GM21515 (cell line): Measurements from ENCODE around the gene SSNA1.

Experiments used
- ATAC-seq: cut with Tn5 transposase; IDR thresholded peaks from one replicate; pipeline ENCODE4 v1.9.1; 2021; ENCODE audit not compliant: unreplicated experiment

Gene SSNA1, protein sequence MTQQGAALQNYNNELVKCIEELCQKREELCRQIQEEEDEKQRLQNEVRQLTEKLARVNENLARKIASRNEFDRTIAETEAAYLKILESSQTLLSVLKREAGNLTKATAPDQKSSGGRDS

DNA sequence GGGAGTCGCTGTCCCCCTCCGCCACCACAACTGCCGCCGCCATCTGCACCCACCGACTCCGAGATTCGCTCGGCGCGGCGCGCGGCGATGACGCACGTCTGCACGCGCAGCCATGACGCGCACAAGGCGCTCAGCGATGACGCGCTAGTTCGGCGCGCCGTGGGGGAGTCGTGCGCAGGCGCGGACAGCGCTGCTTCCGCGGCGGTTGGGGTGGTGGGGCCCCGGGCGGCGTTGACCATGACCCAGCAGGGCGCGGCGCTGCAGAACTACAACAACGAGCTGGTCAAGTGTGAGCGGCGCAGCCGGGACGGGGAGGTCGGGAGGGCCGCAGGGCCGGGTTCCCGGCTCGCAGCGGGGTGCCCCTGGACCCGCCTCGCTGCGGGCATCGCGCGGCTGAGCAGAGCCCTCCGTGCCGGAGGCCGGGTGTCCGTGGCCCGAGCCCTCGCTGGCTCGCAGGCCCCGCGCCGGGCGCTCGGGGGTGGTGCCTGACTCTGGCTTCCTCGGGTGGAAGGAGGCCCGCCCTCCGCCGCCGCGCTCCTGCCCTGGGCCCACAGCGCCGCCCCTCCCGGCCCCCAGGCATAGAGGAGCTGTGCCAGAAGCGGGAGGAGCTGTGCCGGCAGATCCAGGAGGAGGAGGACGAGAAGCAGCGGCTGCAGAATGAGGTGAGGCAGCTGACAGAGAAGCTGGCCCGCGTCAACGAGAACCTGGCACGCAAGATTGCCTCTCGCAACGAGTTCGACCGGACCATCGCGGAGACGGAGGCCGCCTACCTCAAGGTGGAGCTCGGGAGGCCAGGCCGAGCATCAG lies at the start of gene SSNA1, which contains the start of gene ANAPC2:
TSS of gene SSNA1 (plus strand) at position 187 of the 807 bp plus-strand sequence. CDS start at position 238, 51 bp downstream.
TSS of gene ANAPC2 (minus strand) at position 71 of the 807 bp plus-strand sequence. CDS start at position 43, 28 bp downstream.
- ATAC-seq, result peak; percentile 68

- no peak for ATAC-seq
These were observed 49.6 kb upstream of the SSNA1 start, which contains the start of gene GRIN1 for GRCh38 chr9:137138722-137139467. TSS of gene GRIN1 (plus strand) at chr9:137139154. CDS start at chr9:137139487, 333 bp downstream.

DNA sequence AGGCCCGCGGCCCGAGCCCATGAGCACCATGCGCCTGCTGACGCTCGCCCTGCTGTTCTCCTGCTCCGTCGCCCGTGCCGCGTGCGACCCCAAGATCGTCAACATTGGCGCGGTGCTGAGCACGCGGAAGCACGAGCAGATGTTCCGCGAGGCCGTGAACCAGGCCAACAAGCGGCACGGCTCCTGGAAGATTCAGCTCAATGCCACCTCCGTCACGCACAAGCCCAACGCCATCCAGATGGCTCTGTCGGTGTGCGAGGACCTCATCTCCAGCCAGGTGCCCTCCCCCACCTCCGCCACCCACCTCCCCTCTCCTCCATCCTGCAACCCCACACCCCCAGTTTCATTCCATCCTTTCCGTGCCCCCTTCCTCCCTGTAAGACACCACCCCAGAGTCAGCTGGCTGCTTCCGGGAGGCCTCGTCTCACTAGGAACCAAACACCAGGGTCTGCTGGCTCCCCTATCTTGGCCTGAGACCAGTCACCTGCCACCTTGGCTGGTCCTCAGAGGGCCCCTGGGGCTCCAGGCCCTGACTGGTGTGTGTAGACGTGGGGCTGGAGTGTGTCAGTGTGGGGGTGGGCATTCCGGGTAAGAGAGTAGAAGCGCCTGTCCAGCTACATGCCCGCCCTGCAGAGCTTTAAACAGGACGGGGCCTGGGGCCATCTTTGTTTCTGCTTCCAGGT lies 48.9 kb upstream of the SSNA1 start:
- no peak for ATAC-seq

DNA sequence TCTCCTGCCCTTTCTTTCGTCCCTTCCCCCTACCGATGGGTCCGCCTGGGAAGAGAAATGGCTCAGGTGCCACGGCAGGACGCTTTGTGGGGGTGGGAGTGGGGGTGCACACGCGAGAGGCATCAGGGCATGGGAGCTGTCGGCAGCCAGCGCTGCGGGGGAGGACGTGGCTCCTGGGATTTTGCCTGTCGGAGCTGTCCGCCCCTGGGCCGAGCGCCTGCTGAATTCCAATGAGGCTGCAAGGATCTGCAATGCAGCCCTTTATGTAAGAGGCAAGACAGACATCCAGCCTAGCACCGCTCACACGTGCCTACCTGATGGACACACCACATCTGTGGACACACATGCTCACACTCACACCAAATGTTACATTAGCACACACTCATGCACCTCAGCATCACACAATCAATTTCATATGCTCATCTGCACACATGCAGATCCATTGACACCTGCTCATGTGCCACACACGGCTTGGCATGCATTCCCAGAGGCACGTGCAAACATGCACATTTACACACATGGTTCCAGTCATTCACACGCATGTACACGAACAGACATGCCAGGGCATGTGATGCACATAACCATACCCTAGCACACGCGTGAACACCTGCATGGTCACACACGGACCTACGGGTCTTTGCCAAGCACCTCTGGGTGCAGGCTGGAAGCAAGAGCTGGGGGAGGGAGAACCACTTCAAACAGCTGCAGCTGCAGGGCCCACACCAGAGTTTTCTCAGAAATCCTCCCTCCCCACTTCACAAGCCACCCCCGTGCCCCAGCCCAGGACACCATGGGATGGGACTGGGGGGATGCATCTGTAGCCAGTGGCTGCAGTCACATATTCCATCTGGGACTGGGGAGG lies 48.1 kb upstream of the SSNA1 start:
- no peak for ATAC-seq

GRCh38 chr9:137141050-137141810 lies 47.2 kb upstream of the SSNA1 start:
- ATAC-seq, result no peak

DNA sequence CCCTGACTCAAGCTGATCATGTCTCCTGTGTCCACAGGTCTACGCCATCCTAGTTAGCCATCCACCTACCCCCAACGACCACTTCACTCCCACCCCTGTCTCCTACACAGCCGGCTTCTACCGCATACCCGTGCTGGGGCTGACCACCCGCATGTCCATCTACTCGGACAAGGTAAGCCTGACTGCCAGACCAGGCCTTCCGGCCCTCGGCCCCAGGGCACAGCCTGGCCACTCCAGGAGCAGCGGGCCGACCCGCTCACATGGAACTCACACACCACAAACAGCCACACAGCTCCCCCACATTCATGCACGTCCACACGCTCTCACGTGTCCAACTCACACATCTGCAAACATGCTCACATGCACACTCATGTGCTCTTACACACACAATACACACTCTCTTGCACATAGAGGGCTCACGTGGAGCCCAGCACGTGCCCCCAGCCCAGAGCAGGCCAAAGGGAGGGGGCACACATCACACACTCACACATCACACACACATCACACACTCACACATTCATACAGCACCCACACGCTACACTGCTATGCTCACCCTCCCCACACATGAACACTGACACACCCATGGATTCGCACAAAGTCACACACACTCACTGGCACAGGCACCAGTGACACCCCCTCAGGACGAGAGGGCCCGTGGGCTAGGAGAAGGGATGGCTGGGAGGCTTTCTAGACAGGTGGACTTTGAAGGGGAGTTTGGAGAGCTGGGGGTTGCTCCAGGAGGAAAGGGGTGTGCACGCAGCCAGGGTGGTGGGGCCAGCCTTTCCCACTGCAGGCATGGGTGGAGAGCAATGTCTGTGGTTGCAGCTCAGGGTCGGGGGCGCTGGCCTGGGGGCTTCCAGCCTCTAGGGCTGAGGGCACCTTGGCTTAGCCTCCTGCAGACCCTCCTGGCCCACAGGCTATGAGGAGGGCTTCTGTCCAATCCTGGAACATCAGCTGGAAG lies 46.2 kb upstream of the SSNA1 start:
- no peak for ATAC-seq

DNA sequence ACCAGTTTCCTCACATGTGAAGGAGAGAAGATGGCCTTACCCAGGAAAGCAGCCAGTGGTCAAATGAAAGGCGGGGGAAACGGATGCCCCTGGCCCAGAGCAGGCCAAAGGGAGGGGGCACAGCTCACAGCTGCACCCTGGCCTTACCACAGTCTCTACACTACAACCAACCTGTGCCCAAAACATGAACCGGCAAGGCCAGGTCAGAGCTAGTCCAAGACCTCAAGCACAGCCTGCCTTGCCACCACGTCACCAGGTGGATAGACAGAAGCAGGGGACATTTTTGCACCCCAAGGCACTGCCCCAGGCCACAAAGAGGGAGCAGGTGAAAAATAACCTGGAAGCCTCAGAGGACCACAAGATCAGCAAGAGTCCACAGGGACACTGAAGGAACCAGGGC lies 45.0 kb upstream of the SSNA1 start:
- ATAC-seq, result no peak

DNA sequence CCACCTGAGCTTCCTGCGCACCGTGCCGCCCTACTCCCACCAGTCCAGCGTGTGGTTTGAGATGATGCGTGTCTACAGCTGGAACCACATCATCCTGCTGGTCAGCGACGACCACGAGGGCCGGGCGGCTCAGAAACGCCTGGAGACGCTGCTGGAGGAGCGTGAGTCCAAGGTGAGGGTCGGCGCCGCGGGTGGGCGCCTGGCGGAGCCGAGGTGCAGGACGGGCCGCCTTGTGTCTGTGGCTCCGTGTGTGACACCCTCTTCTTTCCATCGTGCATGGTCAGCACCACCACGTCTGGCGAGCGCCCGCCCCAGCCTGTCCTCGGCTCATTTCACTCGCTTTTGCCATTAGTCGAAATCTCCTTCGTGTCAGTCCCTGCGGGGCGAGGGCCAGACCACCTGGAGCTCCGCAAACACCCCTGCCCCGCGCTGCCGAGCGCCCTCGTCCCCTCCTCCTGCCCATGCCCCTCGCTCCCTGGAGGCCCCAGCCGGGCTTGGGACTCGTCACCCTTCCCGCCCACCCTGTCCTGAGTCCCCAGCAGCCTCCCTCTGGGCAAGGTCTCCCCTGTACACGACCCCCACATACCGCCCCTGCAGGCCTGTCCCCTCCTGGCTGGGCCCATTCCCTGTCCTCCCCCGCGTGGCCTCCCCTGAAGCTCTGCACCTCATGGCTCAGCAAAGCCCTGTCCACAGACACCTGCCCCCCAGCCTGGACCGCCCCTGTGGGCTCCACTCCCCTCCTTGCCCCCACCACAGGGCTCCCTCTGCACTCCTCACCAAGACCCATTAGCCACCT lies 42.5 kb upstream of the SSNA1 start:
- no peak for ATAC-seq

GRCh38 chr9:137146527-137146918 lies 42.0 kb upstream of the SSNA1 start:
- no peak for ATAC-seq

- ATAC-seq, result no peak
These were observed 41.2 kb upstream of the SSNA1 start for GRCh38 chr9:137147091-137147792.

DNA sequence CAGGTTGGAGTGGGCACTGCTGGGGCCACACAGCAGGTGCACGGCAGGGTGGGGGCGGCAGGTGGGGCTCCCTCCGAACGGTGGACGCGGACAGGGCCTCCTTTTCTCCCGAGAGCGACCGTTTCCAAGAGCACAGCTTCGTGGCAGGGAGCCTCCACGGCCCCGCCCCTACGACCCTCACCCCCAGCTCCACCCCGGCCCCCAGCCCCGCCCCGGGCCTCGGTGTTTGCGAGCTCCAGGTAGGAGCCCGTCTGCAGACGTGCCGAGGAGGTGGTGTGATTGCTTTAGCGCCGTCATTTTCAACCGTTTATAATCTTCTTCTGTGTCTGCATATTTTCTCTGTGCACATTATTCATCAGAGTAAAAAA lies 40.7 kb upstream of the SSNA1 start:
- ATAC-seq, result no peak

DNA sequence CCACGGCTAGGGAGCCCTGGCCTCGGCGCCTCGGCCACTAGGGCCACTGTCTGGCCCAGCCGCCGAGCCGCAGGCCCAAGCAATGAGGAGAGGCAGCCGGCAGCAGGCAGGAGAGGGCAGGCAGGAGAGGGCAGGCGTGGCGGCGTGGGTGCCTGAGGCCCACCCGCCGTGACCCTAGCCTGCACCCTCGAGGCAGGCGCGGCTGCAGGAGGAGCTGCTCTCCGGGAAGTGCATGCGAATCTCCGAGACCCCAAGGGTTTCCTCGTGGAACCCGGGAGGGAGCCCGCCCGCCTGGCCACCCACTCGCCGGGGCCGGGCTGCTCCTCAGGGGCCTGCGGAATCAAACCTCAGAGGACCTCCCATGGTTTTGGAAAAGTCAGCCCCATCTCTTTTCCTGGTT lies 40.2 kb upstream of the SSNA1 start:
- no peak for ATAC-seq

- ATAC-seq, result no peak
These were observed 39.8 kb upstream of the SSNA1 start for GRCh38 chr9:137148661-137149060.

- no peak for ATAC-seq
These were observed 39.1 kb upstream of the SSNA1 start for GRCh38 chr9:137149363-137149762.

- peak; percentile 22 for ATAC-seq
These were observed 38.4 kb upstream of the SSNA1 start for GRCh38 chr9:137149942-137150616.
